ENCODE measurements around the gene WDR33.

DNA sequence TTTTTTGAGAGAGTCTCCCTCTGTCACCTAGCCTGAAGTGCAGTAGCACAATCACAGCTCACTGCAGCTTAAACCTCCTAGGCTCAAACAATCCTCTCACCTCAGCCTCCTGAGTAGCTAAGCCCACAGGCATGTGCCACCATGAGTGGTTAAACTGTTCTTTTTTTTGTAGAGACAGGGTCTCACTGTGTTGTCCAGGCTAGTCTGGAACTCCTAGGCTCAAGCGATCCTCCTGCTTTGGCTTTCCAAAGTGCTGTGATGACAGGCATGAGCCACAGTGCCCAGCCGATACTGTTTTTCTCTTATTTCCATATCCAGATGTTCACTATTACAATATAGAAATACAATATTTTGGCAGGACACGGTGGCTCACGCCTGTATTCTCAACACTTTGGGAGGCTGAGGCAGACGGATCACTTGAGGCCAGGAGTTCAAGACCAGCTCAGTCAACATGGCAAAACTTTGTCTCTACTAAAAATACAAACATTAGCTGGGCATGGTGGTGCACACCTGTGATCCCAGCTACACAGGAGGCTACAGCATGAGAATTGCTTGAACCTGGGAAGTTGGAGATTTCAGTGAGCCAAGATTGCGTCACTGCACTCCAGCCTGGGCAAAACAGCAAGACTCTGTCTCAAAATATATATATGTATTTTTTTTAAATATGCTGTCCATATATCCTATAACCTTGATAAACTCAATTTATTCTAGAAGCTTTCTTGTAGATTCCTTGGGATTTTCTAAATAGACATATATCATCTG is 24.7 kb downstream of the WDR33 start:
- TF ChIP-seq ZNF274 (IDR thresholded peaks at IDR 0.05; ENCODE audit: low read depth, low read length) (no peak), YY1 (IDR thresholded peaks at IDR 0.05; ENCODE audit: insufficient read depth, insufficient read length) (no peak), SUZ12 (IDR thresholded peaks at IDR 0.05; ENCODE audit: extremely low read depth, insufficient read depth, insufficient read length) (no peak)
